Hematopoietic multipotent progenitor cell treated with erythropoietin and hydrocortisone succinate and interleukin-3 and kit ligand, for 6 days (in vitro differentiated cells): Measurements from ENCODE around the gene BIN1.

Experiments used
- DNase-seq: peaks from one replicate; pipeline ENCODE4 v3.0.0-alpha.2; 2015

BIN1 gene

DNA sequence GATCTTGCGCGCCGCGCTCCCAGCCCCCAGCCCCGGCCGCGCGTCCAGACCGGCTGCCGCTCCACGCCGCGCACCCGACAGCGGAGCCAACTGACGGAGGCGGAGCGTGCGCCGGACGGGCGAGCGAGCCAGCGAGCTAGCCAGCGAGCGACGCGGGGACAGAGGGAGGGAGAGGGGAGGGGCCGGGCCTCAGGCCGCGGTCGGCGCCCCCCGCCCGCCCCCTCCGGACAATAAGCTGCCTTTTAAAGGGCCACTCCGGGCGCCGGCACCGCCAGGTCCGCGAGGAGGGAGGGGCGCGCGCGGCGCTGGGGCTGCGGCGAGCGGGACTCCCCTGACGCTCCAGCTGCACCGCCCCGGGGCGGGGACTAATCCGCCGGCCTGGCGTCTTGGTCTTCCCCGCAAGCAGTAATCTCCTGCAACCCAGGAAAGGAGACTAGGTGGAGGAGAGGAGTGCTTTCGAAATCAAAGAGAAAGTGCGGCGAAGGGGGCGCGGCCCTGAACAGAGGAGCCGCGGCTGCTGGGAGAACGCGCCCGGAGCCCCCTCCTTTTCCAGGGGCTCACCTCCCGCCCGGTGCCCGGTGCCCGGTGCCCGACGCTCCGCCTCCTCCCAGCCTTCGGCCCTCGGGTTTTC, at the start of gene BIN1:
BIN1 (minus strand) TSS at position 164 of the 631 bp plus-strand sequence. CDS start 211 bp downstream, outside the sequence.
- peak; percentile 70 for DNase-seq

GRCh38 chr2:127155947-127156346, 49.0 kb upstream of the BIN1 start:
- DNase-seq, result no peak

DNA sequence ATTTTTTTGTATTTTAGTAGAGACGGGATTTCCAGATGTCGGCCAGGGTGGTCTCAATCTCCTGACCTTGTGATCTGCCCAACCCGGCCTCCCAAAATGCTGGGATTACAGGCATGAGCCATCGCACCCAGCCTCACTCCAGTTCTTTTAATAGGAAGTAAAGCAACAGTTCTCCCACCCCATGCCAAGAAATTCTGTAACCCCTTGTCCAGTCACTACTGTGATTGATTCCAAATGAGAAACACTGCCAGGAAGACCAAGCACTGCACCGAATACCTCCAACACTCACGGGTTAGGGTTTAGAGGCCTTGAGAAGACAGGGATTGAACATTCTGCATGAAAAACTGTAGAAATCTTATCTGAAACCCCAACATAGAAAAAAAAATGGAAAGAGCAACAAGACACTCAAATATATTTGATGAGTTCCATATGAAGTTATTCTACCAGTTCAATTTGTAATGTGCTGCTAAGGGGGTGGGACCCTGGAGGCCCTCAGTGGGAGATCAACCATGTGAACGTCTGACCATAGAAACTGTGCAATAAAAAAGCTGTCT, 48.2 kb upstream of the BIN1 start:
- no peak for DNase-seq

GRCh38 chr2:127154396-127154795, 47.4 kb upstream of the BIN1 start:
- DNase-seq, result no peak

GRCh38 chr2:127153691-127154158, 46.8 kb upstream of the BIN1 start:
- DNase-seq, result no peak

DNA sequence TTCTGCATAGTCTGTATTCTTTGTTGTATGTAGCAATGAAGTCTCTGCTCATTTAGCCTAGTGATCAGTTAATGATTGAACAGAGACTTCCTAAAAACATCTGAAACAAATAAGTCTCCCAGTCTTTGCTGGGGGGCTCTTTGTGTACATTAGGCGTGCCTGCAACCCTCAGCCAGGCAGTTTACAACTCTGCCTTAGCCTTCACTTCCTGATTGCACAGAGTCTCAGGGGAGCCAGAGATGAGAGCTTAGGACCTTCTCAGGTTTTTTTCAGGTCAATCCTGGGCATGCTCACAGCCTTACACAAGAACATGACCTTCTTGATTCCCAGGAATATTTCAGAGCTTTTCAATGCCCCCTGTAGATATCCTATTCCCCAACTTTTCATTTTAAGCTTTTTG, 44.0 kb upstream of the BIN1 start:
- DNase-seq, result no peak

GRCh38 chr2:127149384-127149783, 42.4 kb upstream of the BIN1 start:
- DNase-seq, result no peak

- DNase-seq, result no peak
Observed at GRCh38 chr2:127146820-127147502, 40.0 kb upstream of the BIN1 start.

GRCh38 chr2:127146071-127146725, 39.2 kb upstream of the BIN1 start:
- no peak for DNase-seq

- DNase-seq, result no peak
Observed at GRCh38 chr2:127145280-127145895, 38.4 kb upstream of the BIN1 start.

DNA sequence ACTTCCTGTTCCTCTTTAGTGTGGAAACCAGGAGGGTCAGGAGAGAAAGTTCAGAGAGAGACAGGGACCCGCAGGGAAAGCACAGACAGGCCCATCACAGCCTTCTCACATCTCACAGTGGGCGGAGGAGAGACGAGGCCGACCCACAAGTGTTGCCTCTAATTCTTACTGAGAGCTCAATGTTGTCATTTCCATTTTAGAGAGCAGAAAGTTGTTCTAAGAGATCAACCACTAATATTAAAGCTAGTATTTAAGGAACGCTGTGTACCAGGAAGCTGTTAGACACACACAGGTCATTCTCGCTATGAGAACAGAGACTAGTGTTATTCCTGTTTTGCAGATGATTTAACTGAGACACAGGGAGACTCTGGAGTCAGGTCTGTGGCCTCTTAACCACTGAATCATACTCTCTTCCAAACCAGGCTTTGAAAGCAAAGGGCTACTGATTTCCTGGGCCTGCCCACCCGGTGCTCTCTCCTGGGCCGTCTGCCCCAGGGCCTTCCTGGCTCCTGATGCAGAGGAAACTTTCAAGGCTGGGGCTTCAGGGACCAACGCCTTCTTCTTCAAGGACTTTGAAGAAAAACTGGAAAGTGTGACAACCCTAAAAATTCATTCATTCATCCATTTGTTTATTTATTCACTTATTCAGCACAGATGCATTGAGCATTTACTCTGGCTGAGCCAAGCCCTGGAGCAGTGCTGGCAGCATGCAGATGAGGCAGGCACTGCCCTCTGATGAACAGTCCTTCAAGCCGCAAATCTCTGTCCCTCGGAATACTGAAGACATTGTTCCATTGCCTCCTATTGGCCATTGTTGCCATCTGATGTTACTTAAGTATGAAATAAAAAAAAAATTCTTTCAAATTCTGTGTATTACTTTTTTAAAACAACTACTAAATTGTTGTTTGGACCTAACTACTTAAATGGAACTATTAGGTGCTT, 37.2 kb upstream of the BIN1 start:
- DNase-seq, result no peak

DNA sequence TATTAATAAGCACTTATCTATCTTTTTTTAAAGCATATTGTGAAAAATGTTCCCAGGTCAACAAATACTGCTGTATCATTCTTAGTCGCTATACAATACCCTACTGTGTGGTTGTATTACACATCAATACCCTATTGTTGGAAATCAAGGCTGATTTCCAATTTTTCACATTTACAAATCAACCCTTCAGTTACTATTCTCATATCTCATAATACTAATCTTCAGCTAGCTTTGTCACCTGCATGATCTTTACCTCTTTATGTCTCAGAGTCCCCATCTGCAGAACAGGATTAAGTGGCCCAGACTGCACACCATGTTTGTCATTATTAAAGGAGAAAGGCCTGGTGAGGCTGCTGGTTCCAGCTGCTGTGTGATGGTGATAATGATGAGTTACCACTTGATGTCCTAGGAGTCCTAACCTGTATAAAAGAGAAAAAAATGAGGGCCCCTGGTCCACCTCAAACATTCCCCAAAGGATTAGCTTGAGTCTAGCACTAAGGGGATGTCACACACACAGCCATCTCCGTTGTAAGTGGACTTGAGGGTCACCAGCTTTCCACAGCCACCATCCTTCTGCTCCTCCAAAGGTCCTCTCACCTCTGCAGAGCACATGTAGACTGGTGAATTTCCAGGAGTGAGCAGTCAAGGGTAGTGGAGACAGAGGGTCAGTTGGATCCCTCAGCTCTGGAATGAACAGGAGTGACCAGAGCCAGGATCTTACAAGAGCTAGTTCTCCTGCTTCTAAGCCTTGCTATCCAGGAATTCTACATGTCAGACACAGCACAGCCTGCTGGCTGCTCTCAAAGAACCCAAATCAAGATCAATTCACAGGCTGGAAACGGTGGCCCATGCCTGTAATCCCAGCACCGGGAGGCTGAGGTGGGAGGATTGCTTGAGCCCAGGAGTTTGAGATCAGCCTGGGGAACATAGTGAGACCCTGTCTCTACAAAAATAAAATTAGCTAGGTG, 36.0 kb upstream of the BIN1 start:
- no peak for DNase-seq

DNA sequence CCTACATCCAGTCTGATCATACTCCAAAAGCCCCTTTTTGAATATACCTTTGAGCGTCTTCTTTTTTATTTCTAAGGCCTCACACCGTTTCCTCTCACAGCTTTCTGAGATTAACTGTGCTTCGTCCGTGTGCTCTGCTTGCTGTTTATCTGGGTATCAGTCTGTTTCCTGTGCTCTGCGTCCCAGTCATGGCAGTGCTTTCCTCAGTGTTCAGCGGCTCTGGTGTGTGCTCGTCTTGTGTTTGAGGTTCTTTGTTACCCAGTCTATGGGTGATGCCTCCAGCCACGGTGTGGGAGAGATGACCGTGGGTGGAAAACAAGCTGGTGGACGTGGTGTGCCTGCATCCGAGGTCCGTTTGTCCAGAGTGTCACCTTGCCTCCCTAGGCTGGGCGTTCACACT, 33.6 kb upstream of the BIN1 start:
- no peak for DNase-seq

GRCh38 chr2:127139766-127140165, 32.8 kb upstream of the BIN1 start:
- no peak for DNase-seq

DNA sequence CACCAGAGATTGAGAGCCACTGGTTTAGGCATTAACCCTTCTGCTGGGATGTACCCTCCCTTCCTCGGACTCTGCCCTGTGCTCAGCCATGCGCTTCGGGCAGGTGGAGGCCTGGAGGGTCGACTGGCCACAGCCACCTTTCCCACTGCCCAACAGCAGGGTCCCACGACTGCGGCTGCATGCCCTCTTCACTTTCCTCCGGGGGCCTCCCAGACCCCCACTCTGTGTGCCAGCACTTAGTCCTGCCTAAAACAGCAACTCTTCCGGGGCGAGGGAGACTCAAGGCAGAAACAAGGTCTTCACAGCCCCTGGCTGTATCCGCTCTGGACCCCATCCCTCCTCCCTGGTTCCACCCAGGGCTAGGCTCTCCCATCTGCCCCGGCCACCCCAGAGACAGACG, 31.3 kb upstream of the BIN1 start:
- DNase-seq, result no peak

DNA sequence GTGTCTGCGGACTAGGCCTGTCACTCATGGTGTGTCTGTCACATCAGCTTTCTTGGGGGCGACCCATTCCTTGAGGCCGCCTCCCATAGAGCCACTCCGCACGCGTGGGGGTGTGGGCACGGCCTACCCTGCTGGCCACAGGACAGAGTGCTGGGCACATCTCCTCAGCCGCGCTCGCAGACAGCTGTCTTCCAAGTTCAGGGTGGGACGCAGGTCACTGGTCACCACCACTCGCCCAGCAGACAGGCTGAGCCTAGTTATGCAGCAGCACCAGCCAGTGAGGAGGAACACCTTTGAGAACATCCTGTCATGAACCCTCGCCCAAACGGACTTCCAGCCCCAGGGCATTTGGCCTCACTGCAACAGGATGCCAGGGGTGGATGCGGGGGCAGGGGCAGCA, 30.8 kb upstream of the BIN1 start:
- no peak for DNase-seq

- DNase-seq, result no peak
Observed at GRCh38 chr2:127137225-127137624, 30.3 kb upstream of the BIN1 start.

GRCh38 chr2:127134833-127135830, 28.2 kb upstream of the BIN1 start:
- DNase-seq, result no peak

DNA sequence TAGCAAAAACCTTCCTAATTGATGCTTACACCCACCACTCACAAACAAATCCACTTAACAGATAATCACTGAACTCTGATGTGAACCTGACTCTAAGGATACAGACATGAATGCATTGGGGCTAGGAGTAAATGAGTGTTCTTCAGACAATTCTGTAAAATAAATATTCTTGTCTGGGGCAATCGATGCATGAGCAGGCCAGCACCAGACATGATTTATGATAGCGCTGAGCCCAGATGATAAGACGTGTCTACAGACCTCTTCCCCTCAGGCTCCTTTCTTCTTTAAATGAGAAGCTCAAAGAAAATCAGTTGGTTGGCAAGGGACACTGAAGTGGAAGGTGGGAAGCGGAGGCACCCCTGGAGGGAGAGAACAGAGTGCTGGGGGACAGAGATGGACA, 27.3 kb upstream of the BIN1 start:
- no peak for DNase-seq

DNA sequence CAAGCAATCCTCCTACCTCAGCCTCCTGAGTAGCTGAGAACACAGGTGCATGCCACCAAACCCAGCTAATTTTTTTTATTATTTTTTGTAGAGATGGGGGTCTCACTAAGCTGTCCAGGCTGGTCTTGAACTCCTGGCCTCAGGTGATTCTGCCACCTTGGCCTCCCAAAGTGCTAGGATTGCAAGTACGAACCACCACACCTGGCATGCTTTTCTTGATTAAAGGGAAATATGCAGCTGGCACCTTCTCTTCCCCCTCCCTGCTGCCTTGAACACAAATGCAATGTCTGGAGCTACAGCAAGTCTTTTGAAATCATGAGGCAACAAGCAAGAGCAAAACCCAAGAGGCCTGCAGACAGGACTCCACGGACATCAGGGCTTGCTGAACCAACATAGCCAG, 26.8 kb upstream of the BIN1 start:
- DNase-seq, result no peak
